Suprapubic skin (tissue), 3 donors: ENCODE measurements around the gene SH3GL1.

Experiments used
- CTCF ChIP-seq, 2 donors: fragments of 200-600 bp in 1 of 2; fragments of 450-650 bp in 1 of 2; sonication (generic) in 1 of 2; IDR thresholded peaks; one replicate each; pipeline ENCODE4 v1.5.1; 2016 to 2019; ENCODE audit warnings: antibody characterized with exemption in 2 of 2, mild to moderate bottlenecking in 1 of 2, moderate library complexity in 1 of 2
- POLR2A ChIP-seq, 2 donors: fragments of 450-650 bp; IDR thresholded peaks; one replicate each; pipeline ENCODE4 v1.6.1; 2017; ENCODE audit warnings: antibody characterized with exemption in 2 of 2, mild to moderate bottlenecking in 2 of 2, moderate library complexity in 2 of 2

- TF ChIP-seq CTCF (IDR thresholded peaks at IDR 0.05) (no peak), POLR2A (IDR thresholded peaks at IDR 0.05) (no peak)
These were observed 65.3 kb downstream of the SH3GL1 start for GRCh38 chr19:4334929-4335570.
